HG03025 (cell line): ENCODE measurements around the gene DSE.
"Not testable (repeated sequence)": the region's sequence is repeated elsewhere in the genome, so short reads cannot be mapped to it uniquely, and the experiment has no call there.

ENCODE experiments used
- ATAC-seq: cut with Tn5 transposase; IDR thresholded peaks from one replicate; pipeline ENCODE4 v1.9.1; 2021; ENCODE audit warnings: mild to moderate bottlenecking, moderate library complexity; ENCODE audit not compliant: unreplicated experiment, low FRiP score

DSE gene

DNA sequence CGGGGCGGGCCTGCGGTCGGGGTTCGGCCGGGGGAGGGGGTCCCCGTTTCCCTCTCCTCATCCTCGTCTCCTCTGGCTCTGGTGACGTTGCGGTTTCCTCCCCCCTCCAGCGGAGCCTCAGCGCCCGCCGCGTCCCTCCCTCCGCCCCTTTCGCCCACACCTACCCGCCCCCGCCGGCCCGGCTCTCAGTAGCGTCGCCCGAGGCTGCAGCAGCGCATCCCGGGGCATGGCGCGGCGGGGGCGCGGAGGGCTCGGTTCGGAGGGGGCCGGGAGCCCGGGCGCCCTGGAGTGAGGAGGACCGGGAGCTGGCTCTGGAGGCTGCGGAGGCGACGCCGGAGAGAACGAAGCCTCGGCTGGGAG lies at the start of gene DSE:
Gene DSE, plus strand, starts transcription at position 188 of the 360 bp plus-strand sequence. CDS start 28,304 bp downstream, outside the sequence.
- peak; percentile 75 for ATAC-seq

DNA sequence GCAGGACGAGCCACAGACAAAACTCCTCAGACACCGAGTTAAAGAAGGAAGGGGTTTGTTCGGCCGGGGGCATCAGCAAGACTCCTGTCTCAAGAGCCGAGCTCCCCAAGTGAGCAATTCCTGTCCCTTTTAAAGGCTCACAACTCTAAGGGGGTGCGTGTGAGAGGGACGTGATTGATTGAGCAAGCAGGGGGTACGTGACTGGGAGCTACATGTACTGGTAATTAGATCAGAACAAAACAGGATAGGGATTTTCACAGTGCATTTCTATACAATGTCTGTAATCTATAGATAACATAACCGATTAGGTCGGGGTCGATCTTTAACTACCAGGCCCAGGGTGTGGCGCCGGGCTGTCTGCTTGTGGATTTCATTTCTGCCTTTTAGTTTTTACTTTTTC lies 48.8 kb upstream of the DSE start:
- not testable (repeated sequence) for ATAC-seq

DNA sequence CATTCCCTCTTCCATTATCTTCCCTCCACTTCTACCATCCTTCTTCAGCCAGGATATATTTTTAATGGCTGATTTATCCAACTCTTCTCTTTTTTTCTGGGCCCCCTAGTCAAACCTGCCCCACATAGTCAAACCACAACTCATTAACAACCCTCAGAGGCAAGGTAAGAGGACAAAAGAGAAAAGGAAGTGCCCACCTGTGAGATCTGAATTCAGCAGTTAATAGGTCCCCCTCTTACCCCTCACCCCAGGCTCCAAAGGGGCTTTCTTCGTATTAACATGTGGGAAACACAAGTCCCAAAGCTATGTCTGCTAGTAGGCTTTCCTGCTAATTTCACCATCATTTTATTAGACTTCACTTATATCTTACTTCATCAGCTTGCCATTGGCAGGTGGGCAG lies 46.9 kb upstream of the DSE start:
- no peak for ATAC-seq

DNA sequence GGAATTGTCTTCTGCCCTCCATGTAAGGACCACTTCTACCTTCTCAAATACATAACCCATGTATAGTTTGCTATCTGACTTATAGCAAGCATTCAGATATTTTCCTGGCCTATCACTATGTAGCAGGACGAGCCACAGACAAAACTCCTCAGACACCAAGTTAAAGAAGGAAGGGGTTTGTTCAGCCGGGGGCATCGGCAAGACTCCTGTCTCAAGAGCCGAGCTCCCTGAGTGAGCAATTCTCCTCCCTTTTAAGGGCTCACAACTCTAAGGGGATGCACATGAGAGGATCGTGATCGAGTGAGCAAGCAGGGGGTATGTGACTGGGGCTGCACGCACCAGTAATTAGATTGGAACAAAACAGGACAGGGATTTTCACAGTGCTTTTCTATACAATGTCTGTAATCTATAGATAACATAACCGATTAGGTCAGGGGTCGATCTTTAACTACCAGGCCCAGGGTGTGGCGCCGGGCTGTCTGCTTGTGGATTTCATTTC lies 45.1 kb upstream of the DSE start:
- not testable (repeated sequence) for ATAC-seq

DNA sequence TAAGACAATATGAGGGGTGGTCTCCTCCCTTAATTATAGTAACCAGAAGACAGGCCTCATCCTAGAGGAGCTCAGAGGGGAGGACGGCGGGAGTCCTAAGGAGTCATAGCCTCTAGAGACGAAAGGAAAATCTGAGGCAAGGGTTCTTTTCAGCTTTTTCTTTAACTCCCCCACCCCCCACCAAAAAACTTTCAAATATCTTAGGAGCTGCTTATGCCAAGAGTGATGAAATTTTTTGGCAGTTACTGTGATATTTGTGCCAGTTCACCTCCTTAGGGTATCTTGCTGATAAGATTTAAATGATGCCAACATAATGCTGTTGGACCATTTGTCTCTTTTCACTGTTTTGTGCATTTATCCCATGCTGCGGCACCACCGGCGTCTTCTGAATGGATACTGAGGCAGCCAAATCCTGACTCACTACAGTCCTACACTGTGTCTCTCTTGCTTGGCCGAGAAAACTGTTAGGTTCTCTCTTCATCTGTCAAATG lies 44.5 kb upstream of the DSE start:
- no peak for ATAC-seq

DNA sequence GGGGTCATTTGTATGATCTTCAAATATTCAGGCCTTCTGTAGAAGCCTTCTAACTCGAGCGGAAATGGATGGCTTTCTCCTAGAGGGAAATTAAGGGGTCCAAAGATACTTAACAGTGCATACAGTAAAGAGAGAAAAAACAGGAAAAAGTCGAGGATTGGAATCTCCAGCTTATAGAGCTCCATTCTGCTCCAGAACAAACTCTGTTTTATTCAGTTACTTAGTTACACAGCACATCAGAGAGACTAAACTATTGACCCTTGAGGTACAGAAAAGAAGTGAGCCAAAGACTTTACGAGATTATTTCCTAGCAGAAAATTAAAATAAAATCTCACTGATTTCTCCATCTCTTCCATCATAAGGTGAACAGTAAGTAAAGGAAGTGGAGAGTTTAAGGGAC lies 43.8 kb upstream of the DSE start:
- no peak for ATAC-seq

DNA sequence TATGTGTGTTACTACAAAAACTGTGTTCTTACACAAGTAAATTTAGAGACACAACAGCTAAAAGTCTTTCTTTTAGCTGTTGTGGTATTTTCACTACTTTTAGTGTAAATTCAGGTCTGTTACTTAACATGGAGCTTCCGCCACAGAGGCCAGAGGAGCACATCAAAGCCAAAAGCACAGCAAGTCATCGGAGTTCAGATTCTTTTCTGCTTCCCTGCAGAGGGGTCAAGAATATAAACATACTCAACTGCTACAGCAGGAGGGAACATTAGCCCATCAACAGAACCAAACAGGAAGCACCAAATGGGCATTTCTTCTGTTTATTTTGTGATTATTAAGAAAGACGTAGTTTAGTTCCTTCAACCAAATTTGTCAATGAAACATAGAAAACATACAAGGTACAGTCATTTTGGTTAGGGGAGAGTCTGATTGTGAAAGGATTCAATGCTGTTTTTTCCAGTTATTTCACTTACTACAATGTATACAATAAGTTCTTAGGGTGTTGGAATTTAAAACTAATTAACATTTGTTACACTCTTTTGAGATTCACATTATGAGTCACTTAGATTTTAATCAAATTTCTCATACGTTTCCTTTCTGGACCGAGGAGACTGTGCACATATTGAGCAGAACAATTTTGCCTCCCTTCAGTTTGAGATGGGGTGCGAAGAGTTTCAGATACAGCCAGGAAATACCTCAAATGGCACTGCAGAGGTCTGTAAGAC lies 42.8 kb upstream of the DSE start:
- ATAC-seq, result no peak

DNA sequence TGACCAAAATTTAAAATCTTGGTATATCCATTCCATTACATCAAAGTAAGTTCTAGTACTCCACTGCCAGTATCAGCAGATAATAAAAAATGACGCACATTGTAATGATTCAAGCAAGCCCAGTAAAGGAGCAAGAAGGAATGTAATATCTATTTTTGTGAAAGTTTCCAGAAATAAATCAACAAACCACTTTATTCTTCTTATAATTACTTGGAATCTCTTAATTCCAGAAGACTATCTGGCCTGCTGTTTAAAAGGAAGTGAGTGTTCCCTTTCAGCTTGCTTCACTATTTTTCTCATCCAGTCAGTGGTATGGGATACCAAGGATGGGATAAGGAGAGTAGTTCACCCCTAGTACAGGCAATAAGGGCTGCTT lies 42.2 kb upstream of the DSE start:
- ATAC-seq, result no peak

DNA sequence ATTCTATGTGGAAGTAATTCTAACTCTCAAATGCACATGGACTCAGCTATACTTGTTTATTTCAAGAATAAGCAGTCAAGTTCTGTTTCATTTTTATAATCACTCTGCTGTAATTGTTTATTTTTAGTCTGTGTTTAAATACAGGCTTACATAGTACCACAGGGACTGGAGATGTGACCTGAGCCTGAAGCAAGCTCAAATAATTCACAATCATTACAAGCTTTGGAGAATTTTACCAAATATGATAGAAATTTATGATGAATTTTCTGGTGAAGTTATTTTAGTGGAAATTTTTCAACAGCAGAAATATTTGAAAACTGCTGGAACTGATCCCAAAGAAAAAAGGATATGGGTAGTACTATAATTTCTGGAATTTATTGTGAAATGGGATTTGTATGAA lies 41.6 kb upstream of the DSE start:
- ATAC-seq, result no peak

DNA sequence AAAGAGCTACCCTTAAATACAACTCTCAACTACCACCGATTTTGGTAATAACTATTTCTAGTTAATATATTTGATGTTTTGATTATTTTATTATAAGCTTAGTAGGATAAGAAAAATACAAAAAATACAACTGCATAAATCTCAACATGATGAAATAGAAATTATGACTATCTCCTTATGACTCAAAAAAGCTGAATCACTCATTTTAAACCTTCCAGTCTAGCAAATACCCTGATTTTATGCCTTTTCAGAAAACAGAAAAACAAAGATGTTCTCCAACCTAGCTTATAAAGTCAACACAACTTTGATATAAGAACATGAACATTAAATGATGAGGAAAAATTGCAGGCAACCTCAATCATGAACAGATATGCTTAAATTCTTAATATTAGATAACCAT lies 40.2 kb upstream of the DSE start:
- no peak for ATAC-seq

DNA sequence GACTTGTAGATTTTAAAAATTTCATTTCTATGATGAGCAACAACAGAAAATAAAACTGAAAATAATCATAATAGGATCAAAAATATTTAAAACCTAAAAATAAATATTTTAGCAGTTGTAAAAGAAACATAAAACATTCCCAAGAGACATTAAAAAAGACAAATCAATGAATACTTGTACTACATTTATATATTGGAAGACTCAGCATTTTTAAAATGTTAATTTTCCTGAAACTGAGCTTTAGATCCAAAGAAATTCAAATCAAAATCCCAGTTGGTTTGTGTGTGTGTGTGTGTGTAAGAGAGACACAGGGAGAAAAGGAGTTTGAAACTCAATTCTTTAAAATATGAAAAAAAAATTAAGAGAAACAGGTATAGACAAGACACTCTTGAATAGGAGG lies 38.7 kb upstream of the DSE start:
- no peak for ATAC-seq

DNA sequence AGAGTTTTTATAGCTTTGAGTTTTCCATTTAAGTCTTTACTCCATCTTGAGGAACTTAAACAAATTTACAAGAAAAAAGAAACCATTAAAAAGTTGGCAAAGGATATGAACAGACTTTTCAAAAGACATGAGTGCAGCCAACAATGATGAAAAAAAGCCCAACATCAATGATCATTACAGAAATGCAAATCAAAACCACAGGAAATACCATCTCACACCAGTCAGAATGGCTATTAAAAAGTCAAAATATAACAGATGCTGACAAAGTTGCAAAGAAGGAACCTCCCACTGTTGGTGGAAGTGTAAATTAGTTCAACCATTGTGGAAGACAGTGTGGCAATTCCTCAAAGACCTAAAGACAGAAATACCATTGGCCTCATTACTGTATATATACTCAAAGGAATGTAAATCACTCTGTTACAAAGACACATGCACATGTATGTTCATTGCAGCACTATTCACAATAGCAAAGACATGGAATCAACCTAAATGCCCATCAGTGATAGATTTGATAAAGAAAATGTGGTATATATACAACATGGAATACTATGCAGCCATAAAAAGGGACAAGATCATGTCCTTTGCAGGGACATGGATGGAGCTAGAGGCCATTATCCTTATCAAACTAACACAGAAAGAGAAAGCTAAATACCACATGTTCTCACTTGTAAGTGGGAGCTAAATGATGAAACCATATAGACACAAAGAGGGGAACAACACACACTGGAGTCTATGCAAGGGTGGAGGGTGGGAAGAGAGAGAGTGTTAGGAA lies 35.9 kb upstream of the DSE start:
- ATAC-seq, result not testable (repeated sequence)

DNA sequence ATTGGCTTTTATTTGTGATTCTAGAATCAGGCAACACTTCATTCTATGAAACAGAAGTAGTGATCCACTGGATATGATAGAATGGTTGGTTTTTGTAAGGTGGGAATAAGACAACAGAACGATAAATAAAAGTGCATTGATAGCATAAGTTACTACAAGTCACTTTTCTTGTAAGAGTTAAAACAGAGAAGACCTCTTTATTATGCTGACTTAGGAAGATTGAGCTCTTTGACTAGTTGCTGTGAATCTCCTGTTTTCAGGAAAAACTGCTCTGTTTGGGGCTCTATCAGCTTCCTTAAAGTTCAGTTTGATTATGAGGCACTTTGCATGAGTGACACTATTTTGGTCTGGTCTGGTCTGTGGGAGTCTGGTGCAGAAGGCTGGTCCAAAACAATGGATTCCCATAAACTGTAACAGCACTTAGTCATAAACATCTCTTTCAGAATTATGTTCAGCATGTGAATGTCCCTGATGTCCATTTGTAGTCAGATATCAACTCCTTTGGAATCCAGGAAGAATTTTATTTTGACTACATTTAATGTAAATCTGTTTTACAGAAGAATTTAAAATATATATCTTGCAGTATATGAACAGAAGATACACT lies 35.0 kb upstream of the DSE start:
- ATAC-seq, result no peak

DNA sequence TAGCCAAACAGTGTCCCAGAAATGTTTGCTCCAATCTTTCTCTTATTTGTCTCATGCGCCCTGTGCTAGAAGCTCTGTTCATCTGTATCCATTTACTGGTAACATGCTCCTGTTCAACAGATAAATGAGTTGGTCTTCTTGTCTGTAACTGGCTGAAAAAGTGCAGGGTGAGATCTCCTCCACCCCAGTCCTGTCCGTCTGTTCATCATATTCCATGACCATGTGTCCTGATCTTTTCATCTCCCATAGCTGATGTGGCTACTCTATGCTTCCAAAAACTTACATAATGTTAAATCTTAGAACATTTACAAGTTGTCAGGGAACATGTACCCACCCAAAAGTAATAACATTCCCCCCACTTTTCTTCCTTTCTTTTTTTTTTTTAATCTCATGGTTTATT lies 31.8 kb upstream of the DSE start:
- no peak for ATAC-seq

DNA sequence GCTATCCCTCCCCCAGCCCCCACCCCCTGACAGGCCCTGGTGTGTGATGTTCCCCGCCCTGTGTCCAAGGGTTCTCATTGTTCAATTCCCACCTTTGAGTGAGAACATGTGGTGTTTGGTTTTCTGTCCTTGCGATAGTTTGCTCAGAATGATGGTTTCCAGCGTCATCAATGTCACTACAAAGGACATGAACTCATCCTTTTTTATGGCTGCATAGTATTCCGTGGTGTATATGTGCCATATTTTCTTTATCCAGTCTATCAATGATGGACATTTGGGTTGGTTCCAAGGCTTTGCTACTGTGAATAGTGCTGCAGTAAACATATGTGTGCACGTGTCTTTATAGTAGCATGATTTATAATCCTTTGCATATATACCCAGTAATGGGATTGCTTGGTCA lies 30.1 kb upstream of the DSE start:
- not testable (repeated sequence) for ATAC-seq

DNA sequence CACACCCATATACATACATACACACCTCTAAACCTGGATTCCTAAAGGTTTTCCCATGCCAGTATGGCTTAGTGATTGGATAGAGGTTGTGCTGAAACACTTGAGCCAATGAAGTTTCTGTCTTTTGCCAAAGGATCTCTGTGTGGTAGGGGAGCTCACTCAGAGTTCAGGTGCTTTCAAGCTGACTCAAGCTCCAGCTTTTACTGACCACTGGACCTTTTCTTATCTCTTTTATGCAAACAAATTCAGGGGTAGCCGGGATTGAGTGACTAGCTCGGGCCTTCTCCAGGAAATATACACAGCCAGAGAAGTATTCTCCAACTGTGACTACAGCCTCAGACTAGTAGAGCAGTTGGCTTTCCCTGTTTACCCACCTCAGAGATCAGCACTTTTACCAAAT lies 21.5 kb upstream of the DSE start:
- no peak for ATAC-seq

DNA sequence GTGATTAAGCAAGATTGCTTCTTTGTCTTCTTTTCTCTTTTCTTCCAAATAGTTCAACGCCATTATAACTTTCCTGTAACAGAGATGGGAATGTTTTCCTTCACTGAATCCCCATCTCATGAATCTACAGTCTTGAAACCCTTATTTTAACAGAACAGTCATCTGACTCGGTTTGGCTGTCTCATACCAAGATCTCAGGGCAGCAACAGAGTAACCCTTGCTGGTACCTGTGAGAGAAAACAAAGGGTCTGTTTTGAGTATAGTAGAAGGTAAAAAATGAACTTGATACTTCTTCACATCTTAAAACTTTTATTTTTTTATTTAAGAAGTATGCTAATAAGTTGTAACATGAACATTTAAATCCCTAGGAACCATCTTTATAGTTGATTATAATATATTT lies 19.6 kb upstream of the DSE start:
- ATAC-seq, result no peak

DNA sequence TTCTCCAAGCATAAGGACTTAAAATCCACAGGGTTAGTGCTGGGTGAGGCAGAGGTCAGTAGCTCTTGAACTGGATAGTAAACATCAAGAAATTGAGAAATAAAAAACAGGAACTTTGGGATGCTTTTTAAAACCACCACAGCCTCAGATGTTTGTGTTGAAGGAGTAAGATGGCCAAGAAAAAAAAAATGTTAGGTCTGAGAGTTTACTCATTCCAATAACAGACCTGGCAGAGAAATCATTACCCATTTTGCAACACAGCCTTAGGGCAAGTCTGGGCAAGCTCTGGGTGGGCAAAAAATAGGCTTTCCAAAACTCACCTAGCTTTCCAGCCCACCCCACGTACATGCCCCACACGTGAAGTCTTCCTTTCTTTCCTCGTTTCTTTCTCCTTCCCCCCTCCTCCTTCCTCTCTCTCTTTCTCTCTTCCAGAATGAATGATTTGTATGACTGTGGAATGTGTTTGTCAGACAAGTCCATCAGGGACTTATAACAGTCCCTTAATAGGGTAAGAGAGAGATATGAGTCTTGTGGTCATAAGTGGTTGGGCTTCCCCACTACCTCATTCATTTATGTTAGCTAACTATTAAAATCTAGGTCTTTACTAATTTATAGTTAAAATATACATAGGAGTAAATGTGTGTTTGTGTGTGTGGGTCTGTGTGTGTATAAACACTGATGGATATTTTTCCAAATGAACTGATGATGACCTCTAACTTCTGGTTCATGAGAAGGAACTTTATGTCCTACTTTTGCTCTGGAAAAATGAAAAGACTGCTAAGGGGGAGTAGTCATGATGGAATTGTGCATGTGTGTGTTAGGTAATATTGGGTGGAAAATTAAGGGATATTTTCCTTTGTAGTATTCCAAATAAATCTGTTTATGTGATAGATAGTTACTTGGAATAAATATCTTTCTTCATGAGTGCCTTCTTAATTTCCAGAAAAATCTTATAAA lies 18.0 kb upstream of the DSE start:
- ATAC-seq, result no peak

DNA sequence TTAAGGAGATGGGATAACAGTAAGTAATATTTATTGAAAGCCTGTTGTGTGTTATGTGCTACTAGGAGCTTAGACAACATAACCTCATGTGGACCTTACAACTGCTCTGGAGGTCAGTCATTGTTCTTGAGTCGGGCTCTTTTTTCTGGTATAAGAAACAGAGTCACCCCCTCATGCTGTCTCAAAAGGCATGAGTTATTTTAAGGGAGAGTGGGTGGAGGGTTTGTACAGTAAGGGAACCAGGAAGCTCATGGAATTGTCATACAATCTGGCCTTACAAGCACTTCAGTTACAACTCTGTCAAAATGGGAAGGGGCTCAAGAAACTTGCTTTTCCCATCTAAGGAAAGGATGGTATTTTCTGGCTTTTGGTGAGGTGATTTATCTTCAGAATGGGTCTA lies 16.5 kb upstream of the DSE start:
- no peak for ATAC-seq

DNA sequence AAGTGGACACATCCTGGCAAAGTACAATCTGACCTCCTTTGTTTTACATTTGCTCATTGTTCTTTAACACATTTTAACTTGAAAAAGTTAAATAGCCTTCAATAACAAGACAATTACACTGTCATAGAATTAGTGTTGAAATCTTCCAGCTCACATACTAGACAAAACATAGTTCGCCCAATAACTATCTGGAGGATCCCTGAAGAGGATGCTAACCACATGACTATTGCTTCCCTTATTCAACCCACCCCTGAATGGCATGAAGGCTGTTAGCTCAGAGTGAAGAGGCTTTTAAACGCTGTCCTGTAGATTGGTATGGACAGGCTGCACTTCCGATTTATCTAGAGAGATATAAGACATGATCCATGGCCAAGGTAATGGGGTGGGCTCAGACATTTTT lies 15.0 kb upstream of the DSE start:
- no peak for ATAC-seq
